Glutamatergic neuron (in vitro differentiated cells): ENCODE results near the gene CFAP299. TPM values are rescaled to one million over a fixed set of nuclear protein-coding genes. Genes with fewer than 3 reads are reported as not detected.

Experiments
- DNase-seq: peaks from one replicate; pipeline ENCODE4 v3.0.0; 2022
- H3K27ac Mint-ChIP-seq: one replicate; pipeline ENCODE4 v1.8.0; 2020; ENCODE audit warnings: mild to moderate bottlenecking, mixed read lengths, inconsistent platforms; ENCODE audit not compliant: unreplicated experiment
- H3K27me3 Mint-ChIP-seq: one replicate; pipeline ENCODE4 v1.8.0; 2020; ENCODE audit warnings: mild to moderate bottlenecking, moderate library complexity, mixed read lengths, inconsistent platforms; ENCODE audit not compliant: unreplicated experiment
- H3K36me3 Mint-ChIP-seq: one replicate; pipeline ENCODE4 v1.8.0; 2020; ENCODE audit warnings: mild to moderate bottlenecking, mixed read lengths, inconsistent platforms; ENCODE audit not compliant: unreplicated experiment
- H3K4me1 Mint-ChIP-seq: one replicate; pipeline ENCODE4 v1.8.0; 2020; ENCODE audit warnings: mild to moderate bottlenecking, low read depth, mixed read lengths, inconsistent platforms; ENCODE audit not compliant: unreplicated experiment
- H3K4me3 Mint-ChIP-seq: one replicate; pipeline ENCODE4 v1.8.0; 2020; ENCODE audit warnings: mild to moderate bottlenecking, mixed read lengths, inconsistent platforms; ENCODE audit not compliant: unreplicated experiment
- H3K9me3 Mint-ChIP-seq: one replicate; pipeline ENCODE4 v1.8.0; 2020; ENCODE audit warnings: mild to moderate bottlenecking, moderate library complexity, mixed read lengths, inconsistent platforms; ENCODE audit not compliant: unreplicated experiment
- total RNA-seq: library from RNA; stranded (reverse); fragmentation: NEBNext Ultra II Directional; extraction: Animal tissue kit (Norgen Biotek cat#: 25700); gene quantifications from one replicate; pipeline ENCODE4 v1.2.1, GENCODE V29; 2021; ENCODE audit not compliant: unreplicated experiment
- TF ChIP-seq, protein P1 (sequence below): fragments of 200-600 bp; sonication (generic); IDR thresholded peaks from one replicate; pipeline ENCODE4 v1.5.0; 2021; ENCODE audit not compliant: partially characterized antibody, unreplicated experiment

Gene CFAP299
- total RNA-seq, 1 donor from 2014 or later = not detected

DNA sequence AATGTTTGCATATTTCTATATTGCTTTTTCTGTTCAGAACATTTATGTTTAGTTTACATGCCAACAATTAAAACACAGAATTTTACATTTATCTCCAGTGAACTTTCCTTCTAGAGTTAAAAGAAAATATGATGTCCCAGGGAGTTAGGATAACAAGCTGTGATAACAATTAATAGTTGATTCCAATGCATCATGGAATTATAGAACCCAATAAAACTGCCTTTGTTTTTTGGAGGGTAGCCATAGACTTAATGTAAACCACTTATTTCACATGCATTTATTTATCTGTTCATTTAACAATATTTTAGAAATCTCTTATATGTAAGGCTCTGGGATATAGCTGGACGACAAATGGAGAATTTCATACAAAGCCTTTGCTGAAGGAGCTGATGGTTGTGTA is 180.0 kb downstream of the CFAP299 start:
- no peak overlapping the region for H3K4me3 Mint-ChIP-seq
- no peaks in the 10 kb centered on the region for H3K36me3 Mint-ChIP-seq
- TF ChIP-seq, protein P1, sequence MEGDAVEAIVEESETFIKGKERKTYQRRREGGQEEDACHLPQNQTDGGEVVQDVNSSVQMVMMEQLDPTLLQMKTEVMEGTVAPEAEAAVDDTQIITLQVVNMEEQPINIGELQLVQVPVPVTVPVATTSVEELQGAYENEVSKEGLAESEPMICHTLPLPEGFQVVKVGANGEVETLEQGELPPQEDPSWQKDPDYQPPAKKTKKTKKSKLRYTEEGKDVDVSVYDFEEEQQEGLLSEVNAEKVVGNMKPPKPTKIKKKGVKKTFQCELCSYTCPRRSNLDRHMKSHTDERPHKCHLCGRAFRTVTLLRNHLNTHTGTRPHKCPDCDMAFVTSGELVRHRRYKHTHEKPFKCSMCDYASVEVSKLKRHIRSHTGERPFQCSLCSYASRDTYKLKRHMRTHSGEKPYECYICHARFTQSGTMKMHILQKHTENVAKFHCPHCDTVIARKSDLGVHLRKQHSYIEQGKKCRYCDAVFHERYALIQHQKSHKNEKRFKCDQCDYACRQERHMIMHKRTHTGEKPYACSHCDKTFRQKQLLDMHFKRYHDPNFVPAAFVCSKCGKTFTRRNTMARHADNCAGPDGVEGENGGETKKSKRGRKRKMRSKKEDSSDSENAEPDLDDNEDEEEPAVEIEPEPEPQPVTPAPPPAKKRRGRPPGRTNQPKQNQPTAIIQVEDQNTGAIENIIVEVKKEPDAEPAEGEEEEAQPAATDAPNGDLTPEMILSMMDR = no peak
- DNase-seq = no peak
- no peaks in the 10 kb centered on the region for H3K4me1 Mint-ChIP-seq
- no peaks in the 10 kb centered on the region for H3K9me3 Mint-ChIP-seq
- H3K27me3 Mint-ChIP-seq = no peaks in the 10 kb centered on the region
- H3K27ac Mint-ChIP-seq = no peak overlapping the region

DNA sequence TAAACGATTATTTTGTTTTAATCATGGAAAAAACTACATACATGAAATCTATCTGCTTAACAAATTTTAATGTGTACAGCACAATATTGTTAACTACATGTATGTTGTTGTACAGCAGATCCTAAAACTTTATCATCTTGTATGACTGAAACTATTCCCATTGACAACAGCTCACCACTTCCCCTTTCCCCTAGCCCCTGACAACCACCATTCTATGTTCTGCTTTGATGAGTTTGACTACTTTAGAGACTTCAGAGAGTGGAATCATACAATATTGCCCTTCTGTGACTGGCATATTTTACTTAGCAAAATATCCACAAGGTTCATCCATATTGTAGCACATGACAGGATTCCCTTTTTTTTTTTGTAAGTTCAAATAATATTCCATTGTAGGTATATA is 185.9 kb downstream of the CFAP299 start:
- Mint-ChIP-seq H3K4me3 (no peak overlapping the region), H3K27ac (no peak overlapping the region), H3K27me3 (no peaks in the 10 kb centered on the region), H3K36me3 (no peaks in the 10 kb centered on the region), H3K4me1 (no peaks in the 10 kb centered on the region), H3K9me3 (no peaks in the 10 kb centered on the region)
- no peak for DNase-seq
- TF ChIP-seq, protein P1 = no peak

DNA sequence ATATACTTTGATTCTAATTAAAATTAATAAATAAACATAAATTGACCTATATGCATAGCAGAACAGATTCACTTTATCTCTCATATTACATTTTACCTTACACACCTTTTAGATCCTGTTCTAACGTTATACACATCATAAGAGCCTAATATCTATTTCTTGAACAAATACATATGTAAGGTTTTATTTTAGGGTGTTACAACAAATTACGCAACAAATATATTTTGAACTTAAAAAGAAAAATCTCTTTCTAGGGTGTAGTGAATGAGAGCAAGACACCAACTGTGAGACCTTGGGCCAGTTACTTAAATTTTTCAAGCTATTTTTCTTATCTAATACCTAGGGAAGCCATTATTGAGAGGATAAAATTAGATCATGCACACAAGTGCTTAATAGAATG is 191.2 kb downstream of the CFAP299 start:
- no peaks in the 10 kb centered on the region for H3K4me1 Mint-ChIP-seq
- no peak overlapping the region for H3K4me3 Mint-ChIP-seq
- TF ChIP-seq, protein P1 = no peak
- H3K9me3 Mint-ChIP-seq = no peaks in the 10 kb centered on the region
- H3K27me3 Mint-ChIP-seq = peaks cover 2% of the 10 kb centered on the region
- H3K27ac Mint-ChIP-seq = no peak overlapping the region
- no peaks in the 10 kb centered on the region for H3K36me3 Mint-ChIP-seq
- no peak for DNase-seq

DNA sequence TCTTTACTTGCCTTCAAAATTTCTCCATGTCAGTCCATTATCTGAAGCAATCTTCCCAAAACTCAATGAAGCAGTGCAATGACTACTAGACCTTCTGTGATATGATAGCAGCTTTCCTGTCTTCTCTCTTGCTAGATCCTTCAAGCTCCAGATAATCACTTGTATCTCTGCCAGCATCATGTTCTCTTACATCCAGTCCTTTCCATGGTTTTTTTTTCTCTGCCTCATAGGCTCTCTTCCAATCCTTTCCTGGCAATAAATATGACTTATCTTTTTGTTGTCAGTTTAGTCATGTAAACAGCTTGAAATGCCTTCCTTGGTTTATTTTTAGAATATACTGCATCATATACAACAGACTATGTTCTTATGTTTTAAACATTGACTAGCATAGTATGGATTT is 193.5 kb downstream of the CFAP299 start:
- no peak for DNase-seq
- Mint-ChIP-seq H3K9me3 (no peaks in the 10 kb centered on the region), H3K27me3 (peaks cover 2% of the 10 kb centered on the region), H3K4me3 (no peak overlapping the region), H3K27ac (no peak overlapping the region), H3K4me1 (no peaks in the 10 kb centered on the region), H3K36me3 (no peaks in the 10 kb centered on the region)
- TF ChIP-seq, protein P1 = no peak

DNA sequence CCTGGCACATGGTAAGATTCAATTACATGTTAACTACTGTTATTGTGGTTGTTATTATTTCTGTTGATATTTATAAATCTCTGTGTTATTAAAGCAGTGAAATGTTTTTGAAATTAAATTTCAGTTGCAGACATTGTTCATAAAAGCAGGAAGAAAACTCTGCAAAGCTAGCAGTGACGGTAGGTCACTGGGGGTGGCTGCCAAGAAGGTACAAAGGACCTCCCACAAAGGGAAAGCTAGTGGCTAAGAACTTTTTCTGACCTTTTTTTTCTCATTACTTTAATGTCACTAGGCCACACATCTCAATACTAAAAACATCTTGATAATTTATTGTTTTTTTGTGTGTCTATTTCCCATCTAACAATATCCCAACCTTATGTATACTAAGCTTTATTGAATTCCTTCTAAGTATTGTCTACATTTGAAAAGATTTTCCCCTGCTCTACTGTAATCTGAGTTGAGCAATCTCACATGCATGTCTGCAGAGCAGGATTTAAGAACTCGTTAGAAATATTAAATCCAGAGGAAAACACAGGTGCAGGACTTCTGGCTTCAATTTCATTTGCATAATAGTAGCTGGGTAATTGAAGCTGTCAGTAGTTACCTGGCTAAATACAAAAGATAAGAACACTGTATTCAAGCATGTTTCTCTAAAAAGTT is 197.3 kb downstream of the CFAP299 start:
- Mint-ChIP-seq H3K27me3 (peaks cover 2% of the 10 kb centered on the region), H3K9me3 (no peaks in the 10 kb centered on the region), H3K36me3 (no peaks in the 10 kb centered on the region), H3K4me1 (no peaks in the 10 kb centered on the region), H3K4me3 (no peak overlapping the region), H3K27ac (no peak overlapping the region)
- TF ChIP-seq, protein P1 = no peak
- DNase-seq = no peak
